HCT116 (cell line): Measurements from ENCODE around the gene SBF2.

Experiments
- CEBPB ChIP-seq: IDR thresholded peaks from 2 replicates; pipeline ENCODE4 v1.6.1; 2012; ENCODE audit warnings: low read depth
- JUND ChIP-seq: IDR thresholded peaks from 2 replicates; pipeline ENCODE4 v1.6.1; 2012
- POLR2AphosphoS5 ChIP-seq: IDR thresholded peaks from 2 replicates; pipeline ENCODE4 v1.6.1; 2011; ENCODE audit warnings: mild to moderate bottlenecking, low read depth, low read length, moderate library complexity
- RAD21 ChIP-seq: IDR thresholded peaks from 2 replicates; pipeline ENCODE4 v1.6.1; 2012; ENCODE audit warnings: low read depth, mild to moderate bottlenecking
- ZFX ChIP-seq: fragments of 450-650 bp; IDR thresholded peaks from 2 replicates; pipeline ENCODE4 v1.6.1; 2017
- TF ChIP-seq, protein P1 (sequence below): IDR thresholded peaks from 2 replicates; pipeline ENCODE4 v1.6.1; 2012

GRCh38 chr11:9834291-9834690 lies 459.7 kb downstream of the SBF2 start:
- TF ChIP-seq RAD21 (no peak), ZFX (no peak), POLR2AphosphoS5 (no peak), CEBPB (no peak), JUND (no peak)
- TF ChIP-seq, protein P1, sequence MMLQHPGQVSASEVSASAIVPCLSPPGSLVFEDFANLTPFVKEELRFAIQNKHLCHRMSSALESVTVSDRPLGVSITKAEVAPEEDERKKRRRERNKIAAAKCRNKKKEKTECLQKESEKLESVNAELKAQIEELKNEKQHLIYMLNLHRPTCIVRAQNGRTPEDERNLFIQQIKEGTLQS, result no peak
